ENCODE data around the gene SMIM20. TPM values are rescaled to one million over a fixed set of nuclear protein-coding genes. Genes with fewer than 3 reads are reported as not detected.

Gene SMIM20
- total and polyA plus RNA-seq, 9 donors: 25.4 to 46.9 (median 28.7) TPM

DNA sequence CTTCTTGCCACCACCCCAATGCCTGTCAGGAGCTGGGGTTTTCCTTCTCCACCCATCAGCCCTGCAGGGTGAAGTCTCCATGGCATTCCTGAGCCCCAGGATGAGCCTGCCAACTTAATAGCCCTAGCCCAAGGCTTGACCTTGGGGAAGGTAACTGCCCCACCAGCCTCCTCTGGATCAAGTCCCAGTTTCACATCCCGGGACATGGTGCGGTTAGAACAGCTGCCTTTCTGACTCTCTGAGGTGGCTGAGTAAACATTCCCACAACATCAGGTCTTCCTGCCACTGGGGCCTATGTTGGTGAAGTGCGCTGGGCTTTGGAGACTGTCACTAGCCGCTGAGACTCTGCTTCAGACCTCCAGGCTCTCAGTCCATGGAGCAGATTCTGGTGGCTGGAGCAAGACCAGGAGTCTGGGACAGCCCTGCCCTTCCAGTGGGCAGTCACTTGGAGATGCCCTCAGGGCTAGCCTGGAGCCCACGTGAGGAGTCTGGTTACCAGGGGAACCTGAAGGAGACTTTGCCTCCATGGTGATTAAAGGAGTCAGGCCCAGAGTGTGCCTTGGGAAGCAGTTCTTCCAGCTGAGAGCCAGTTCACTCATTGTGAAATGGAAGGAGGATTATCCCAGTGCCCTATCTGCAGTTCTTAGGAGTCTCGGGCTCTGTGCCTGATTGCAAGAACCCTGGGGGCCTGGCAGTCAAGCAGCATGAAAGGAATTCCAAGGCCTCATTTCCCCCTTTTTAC, 56.8 kb downstream of the SMIM20 start:
- no peaks in the 10 kb centered on the region for H3K9me3 ChIP-seq
- WGBS, 3 donors: 67 to 88% (median 80%) methylated on average over 6 of the region's 6 CpGs
- H3K27ac ChIP-seq: no peak overlapping the region
- H3K36me3 ChIP-seq: no peaks in the 10 kb centered on the region
- DNase-seq: no peak
- H3K4me3 ChIP-seq: no peak overlapping the region
- peaks cover 5% of the 10 kb centered on the region for H3K4me1 ChIP-seq (ENCODE audit: insufficient read depth)
- no peak for TF ChIP-seq POLR2A (IDR thresholded peaks at IDR 0.05)
- TF ChIP-seq EP300 (IDR thresholded peaks at IDR 0.05): no peak
- TF ChIP-seq, protein P1, sequence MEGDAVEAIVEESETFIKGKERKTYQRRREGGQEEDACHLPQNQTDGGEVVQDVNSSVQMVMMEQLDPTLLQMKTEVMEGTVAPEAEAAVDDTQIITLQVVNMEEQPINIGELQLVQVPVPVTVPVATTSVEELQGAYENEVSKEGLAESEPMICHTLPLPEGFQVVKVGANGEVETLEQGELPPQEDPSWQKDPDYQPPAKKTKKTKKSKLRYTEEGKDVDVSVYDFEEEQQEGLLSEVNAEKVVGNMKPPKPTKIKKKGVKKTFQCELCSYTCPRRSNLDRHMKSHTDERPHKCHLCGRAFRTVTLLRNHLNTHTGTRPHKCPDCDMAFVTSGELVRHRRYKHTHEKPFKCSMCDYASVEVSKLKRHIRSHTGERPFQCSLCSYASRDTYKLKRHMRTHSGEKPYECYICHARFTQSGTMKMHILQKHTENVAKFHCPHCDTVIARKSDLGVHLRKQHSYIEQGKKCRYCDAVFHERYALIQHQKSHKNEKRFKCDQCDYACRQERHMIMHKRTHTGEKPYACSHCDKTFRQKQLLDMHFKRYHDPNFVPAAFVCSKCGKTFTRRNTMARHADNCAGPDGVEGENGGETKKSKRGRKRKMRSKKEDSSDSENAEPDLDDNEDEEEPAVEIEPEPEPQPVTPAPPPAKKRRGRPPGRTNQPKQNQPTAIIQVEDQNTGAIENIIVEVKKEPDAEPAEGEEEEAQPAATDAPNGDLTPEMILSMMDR (IDR thresholded peaks at IDR 0.05): no peak
- no peaks in the 10 kb centered on the region for H3K27me3 ChIP-seq
- intact Hi-C loops (cut with DNase I): no loop called here

DNA sequence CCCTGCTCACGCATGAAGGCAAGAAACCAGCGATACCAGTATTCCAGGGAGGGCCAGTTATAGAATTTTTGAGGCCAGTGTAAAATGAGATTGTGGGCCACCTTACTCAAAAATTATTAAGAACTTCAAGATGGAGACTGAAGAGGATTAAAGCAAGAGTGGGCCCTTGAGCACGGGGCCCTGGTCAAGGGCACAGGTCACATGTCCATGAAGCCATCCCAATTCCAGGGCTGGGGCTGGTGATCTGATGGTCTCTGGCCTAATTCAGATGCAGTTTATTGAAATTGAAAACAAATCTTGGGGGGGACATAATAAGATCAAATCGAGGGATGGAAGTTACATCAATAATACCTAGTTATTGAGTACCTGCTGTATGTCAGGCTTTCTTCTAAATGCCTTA, 58.3 kb downstream of the SMIM20 start:
- Histone ChIP-seq H3K27ac (no peak overlapping the region), H3K36me3 (no peaks in the 10 kb centered on the region), H3K4me1 (ENCODE audit: insufficient read depth) (peaks cover 5% of the 10 kb centered on the region), H3K9me3 (no peaks in the 10 kb centered on the region), H3K27me3 (no peaks in the 10 kb centered on the region), H3K4me3 (no peak overlapping the region)
- TF ChIP-seq EP300 (IDR thresholded peaks at IDR 0.05) (no peak), POLR2A (IDR thresholded peaks at IDR 0.05) (no peak)
- TF ChIP-seq, protein P1 (IDR thresholded peaks at IDR 0.05): no peak
- intact Hi-C loops (cut with DNase I): no loop called here
- no peak for DNase-seq
- WGBS, 3 donors: 94 to 97% (median 96%) methylated on average over 4 of the region's 4 CpGs

DNA sequence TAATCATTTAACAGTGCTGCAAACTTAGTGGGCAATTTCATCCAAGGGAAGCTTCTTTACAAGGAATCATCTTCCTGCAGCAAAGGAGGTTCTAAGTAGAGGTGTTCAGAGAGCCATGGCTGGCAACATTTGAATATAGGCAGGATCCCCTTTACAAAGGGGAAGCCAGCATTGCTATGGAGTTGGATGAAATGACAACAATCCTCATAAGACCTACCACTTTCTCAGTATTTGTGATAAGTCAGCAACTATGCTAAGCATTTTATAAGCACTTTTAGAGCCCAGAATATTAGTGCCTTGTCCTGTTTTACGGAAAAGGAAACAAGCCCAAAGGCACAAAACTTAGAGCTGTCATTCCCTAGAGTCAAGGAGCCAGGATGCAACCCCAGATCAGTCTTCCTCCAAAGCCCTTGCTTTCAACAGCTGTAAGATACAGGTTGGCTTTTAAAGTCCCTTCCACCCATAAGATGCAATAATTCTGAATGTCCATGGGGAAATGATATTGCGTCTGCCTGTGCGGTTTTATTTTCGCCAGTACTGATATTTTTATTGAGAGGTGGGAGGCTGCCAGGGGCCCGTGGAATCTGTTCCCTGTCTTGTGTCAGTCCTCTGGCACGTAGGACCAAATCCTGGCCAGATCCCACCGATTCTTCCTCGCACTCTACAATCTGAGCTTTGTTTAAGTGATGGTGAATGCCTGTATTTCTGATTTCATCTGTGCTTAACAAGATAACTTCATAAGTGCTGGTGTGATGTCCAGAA, 59.1 kb downstream of the SMIM20 start:
- H3K36me3 ChIP-seq: no peaks in the 10 kb centered on the region
- TF ChIP-seq EP300 (IDR thresholded peaks at IDR 0.05): no peak
- TF ChIP-seq POLR2A (IDR thresholded peaks at IDR 0.05): no peak
- TF ChIP-seq, protein P1 (IDR thresholded peaks at IDR 0.05): no peak
- WGBS, 3 donors: 57 to 60% (median 58%) methylated on average over 8 of the region's 8 CpGs
- H3K27me3 ChIP-seq: no peaks in the 10 kb centered on the region
- no peaks in the 10 kb centered on the region for H3K9me3 ChIP-seq
- DNase-seq: no peak
- H3K4me3 ChIP-seq: no peak overlapping the region
- intact Hi-C loops (cut with DNase I): no loop called here
- H3K4me1 ChIP-seq (ENCODE audit: insufficient read depth): peaks cover 5% of the 10 kb centered on the region
- no peak overlapping the region for H3K27ac ChIP-seq

DNA sequence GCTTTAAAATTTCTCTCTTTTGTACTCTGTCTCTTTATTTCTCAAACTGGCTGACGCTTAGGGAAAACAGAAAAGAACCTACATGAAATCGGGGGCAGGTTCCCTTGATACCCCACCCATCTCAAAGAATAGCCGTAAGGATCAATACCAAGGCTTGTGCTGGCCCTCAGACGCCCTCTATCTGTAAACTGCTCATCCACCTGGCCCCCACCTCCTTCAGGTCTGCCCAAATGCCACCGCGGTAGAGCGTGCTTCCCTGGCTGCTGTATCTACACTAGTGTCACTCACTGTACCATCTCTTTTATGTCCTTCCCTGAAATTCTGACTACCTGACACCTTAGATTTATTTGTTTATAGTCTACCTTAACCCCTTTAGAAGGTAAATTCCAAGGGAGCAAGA, 62.8 kb downstream of the SMIM20 start:
- TF ChIP-seq EP300 (IDR thresholded peaks at IDR 0.05): no peak
- TF ChIP-seq, protein P1 (IDR thresholded peaks at IDR 0.05): no peak
- no peak for TF ChIP-seq POLR2A (IDR thresholded peaks at IDR 0.05)
- Histone ChIP-seq H3K27me3 (no peaks in the 10 kb centered on the region), H3K27ac (no peak overlapping the region), H3K9me3 (no peaks in the 10 kb centered on the region), H3K36me3 (no peaks in the 10 kb centered on the region), H3K4me3 (no peak overlapping the region), H3K4me1 (ENCODE audit: insufficient read depth) (no peaks in the 10 kb centered on the region)
- WGBS, 3 donors: 70 to 77% (median 71%) methylated on average over 7 of the region's 7 CpGs
- intact Hi-C loops (cut with DNase I): no loop called here
- no peak for DNase-seq

Data from ovary (tissue), 9 donors.